Measurements from ENCODE around the gene DHX32. TPM values are rescaled to one million over a fixed set of nuclear protein-coding genes. Genes with fewer than 3 reads are reported as not detected.
"Not testable (repeated sequence)": the region's sequence is repeated elsewhere in the genome, so short reads cannot be mapped to it uniquely, and the experiment has no call there.

The DHX32 gene
- total RNA-seq, 2 experiments from 2014 or later, result 0.22 to 0.27 TPM

- Histone ChIP-seq H3K4me1 (ENCODE audit: insufficient read depth, low read length, poor library complexity, severe bottlenecking) (no peaks in the 10 kb centered on the region), H3K36me3 (ENCODE audit: insufficient read depth, low read length) (no peaks in the 10 kb centered on the region), H3K4me3 (ENCODE audit: low read depth, low read length, poor library complexity, severe bottlenecking) (no peak overlapping the region), H4K20me1 (ENCODE audit: insufficient read depth, low read length) (no peaks in the 10 kb centered on the region), H3K9me2 (ENCODE audit: insufficient read depth, low read length) (no peaks in the 10 kb centered on the region), H3K79me2 (ENCODE audit: insufficient read depth, low read depth, low read length) (no peaks in the 10 kb centered on the region), H2AFZ (ENCODE audit: low read length) (no peak overlapping the region), H3K9me3 (ENCODE audit: low read length) (0 out of 2 replicates have a peak, but pooled peaks cover 4% of the 10 kb centered on the region), H3K4me2 (ENCODE audit: low read length) (no peak overlapping the region), H3K27ac (ENCODE audit: low read depth, low read length, poor library complexity, severe bottlenecking) (no peak overlapping the region)
- no peak for TF ChIP-seq EZH2phosphoT487 (IDR thresholded peaks at IDR 0.05; ENCODE audit: borderline replicate concordance, low read depth, low read length)
- TF ChIP-seq CTCF (conservative IDR thresholded peaks at IDR 0.05; ENCODE audit: low read length), result no peak
- DNase-seq (ENCODE audit: low spot score), result no peak
- no TSS peak for BruUV-seq (replicated peaks)
- ChIA-PET CTCF (ENCODE audit: unreplicated experiment) (no interaction called here), POLR2A (no interaction called here)
- intact Hi-C loops (cut with micrococcal nuclease; ENCODE audit: unreplicated experiment), result no loop called here
These were observed 44.3 kb upstream of the DHX32 start for GRCh38 chr10:125925262-125925834.

GRCh38 chr10:125921643-125922306 is 40.7 kb upstream of the DHX32 start:
- POLR2A ChIA-PET; DNase-seq (ENCODE audit: low spot score); H2AFZ ChIP-seq (ENCODE audit: low read length); CTCF ChIA-PET (ENCODE audit: unreplicated experiment); BruUV-seq (replicated peaks); H3K27ac ChIP-seq (ENCODE audit: low read depth, low read length, poor library complexity, severe bottlenecking); H3K36me3 ChIP-seq (ENCODE audit: insufficient read depth, low read length); H3K79me2 ChIP-seq (ENCODE audit: insufficient read depth, low read depth, low read length); H3K4me3 ChIP-seq (ENCODE audit: low read depth, low read length, poor library complexity, severe bottlenecking); H3K4me1 ChIP-seq (ENCODE audit: insufficient read depth, low read length, poor library complexity, severe bottlenecking); H3K9me2 ChIP-seq (ENCODE audit: insufficient read depth, low read length); intact Hi-C loops (cut with micrococcal nuclease; ENCODE audit: unreplicated experiment); H3K9me3 ChIP-seq (ENCODE audit: low read length); H4K20me1 ChIP-seq (ENCODE audit: insufficient read depth, low read length); H3K4me2 ChIP-seq (ENCODE audit: low read length): not testable (repeated sequence)

DNA sequence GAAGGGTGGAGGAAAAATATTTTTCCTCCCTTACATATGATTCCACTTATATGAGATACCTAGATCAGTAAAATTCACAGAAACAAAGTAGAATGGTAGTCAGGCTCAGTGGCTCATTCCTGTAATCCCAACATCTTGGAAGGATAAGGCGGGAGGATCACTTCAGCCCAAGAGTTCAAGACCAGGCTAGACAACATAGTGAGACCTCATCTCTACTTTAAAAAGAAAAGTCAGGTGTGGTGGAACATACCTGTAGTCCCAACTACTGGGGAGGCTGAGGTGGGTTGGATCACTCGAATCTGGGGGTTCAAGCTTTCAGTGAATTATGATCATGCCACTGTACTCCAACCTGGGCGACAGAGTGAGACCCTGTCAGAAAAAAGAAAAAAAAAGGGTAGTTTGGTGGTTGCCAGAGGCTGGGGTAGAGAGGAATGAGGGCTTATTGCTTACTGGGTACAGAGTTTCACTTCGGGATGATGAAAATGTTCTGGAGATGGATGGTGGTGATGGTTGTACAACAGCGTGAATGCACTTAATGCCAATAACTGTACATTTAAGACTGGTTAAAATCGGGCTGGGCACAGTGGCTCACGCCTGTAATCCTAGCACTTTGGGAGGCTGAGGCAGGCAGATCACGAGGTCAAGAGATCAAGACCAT is 36.7 kb upstream of the DHX32 start:
- H3K79me2 ChIP-seq (ENCODE audit: insufficient read depth, low read depth, low read length); H3K9me3 ChIP-seq (ENCODE audit: low read length); H2AFZ ChIP-seq (ENCODE audit: low read length); intact Hi-C loops (cut with micrococcal nuclease; ENCODE audit: unreplicated experiment); H3K9me2 ChIP-seq (ENCODE audit: insufficient read depth, low read length); H3K4me1 ChIP-seq (ENCODE audit: insufficient read depth, low read length, poor library complexity, severe bottlenecking); H3K4me3 ChIP-seq (ENCODE audit: low read depth, low read length, poor library complexity, severe bottlenecking); BruUV-seq (replicated peaks); H3K27ac ChIP-seq (ENCODE audit: low read depth, low read length, poor library complexity, severe bottlenecking); DNase-seq (ENCODE audit: low spot score); POLR2A ChIA-PET; H4K20me1 ChIP-seq (ENCODE audit: insufficient read depth, low read length); CTCF ChIA-PET (ENCODE audit: unreplicated experiment); H3K4me2 ChIP-seq (ENCODE audit: low read length); H3K36me3 ChIP-seq (ENCODE audit: insufficient read depth, low read length): not testable (repeated sequence)

Data from OCI-LY7 (cell line).